ENCODE results near the gene UBE2H.

DNA sequence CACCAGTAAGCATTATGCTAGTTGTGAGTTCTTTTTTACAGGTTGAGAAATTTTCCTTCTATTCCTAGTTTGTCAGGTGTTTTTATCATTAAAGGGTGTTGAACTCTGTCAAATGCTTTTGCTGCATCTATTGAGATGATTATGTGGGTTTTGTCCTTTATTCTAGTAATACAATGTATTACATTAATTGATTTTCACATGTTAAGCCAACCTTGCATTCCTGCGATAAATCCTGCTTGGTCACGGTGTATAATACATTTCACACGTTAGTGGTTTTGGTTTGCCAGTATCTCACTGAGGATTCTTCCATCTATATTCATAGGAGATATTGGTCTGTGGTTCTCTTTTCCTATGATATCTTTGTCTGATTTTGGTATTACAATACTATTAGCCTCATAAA is 136.0 kb downstream of the UBE2H start:
- TF ChIP-seq POLR2A (IDR thresholded peaks at IDR 0.05) = no peak
- TF ChIP-seq, protein P1, sequence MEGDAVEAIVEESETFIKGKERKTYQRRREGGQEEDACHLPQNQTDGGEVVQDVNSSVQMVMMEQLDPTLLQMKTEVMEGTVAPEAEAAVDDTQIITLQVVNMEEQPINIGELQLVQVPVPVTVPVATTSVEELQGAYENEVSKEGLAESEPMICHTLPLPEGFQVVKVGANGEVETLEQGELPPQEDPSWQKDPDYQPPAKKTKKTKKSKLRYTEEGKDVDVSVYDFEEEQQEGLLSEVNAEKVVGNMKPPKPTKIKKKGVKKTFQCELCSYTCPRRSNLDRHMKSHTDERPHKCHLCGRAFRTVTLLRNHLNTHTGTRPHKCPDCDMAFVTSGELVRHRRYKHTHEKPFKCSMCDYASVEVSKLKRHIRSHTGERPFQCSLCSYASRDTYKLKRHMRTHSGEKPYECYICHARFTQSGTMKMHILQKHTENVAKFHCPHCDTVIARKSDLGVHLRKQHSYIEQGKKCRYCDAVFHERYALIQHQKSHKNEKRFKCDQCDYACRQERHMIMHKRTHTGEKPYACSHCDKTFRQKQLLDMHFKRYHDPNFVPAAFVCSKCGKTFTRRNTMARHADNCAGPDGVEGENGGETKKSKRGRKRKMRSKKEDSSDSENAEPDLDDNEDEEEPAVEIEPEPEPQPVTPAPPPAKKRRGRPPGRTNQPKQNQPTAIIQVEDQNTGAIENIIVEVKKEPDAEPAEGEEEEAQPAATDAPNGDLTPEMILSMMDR (IDR thresholded peaks at IDR 0.05) = no peak

All from body of pancreas (tissue), 4 donors.